Liver (tissue), 9 donors: Measurements from ENCODE around the gene CACNA1A. TPM values are rescaled to one million over a fixed set of nuclear protein-coding genes. Genes with fewer than 3 reads are reported as not detected.
A peak's percentile ranks its signal among the peaks of the same experiment; 100 is the strongest.

Source experiments
- DNase-seq: peaks from one replicate; pipeline ENCODE4 v3.0.0-alpha.2; 2017; ENCODE audit warnings: low spot score
- H3K27ac ChIP-seq, 2 donors: one replicate each; pipeline ENCODE4 v1.7.0; 2013; ENCODE audit warnings: inconsistent platforms in 2 of 2, low read length in 2 of 2, control low read depth in 1 of 2, low read depth in 1 of 2, mild to moderate bottlenecking in 1 of 2
- H3K27me3 ChIP-seq, 4 donors: one replicate each; pipeline versions ENCODE4 v1.6.1 to v1.7.0; 2013; ENCODE audit warnings: low read length in 3 of 4, inconsistent platforms in 1 of 4, mild to moderate bottlenecking in 1 of 4, moderate library complexity in 1 of 4; ENCODE audit not compliant: control insufficient read depth in 4 of 4, insufficient read depth in 4 of 4
- H3K36me3 ChIP-seq, 4 donors: one replicate each; pipeline versions ENCODE4 v1.6.1 to v1.7.0; 2013; ENCODE audit warnings: low read length in 3 of 4, mild to moderate bottlenecking in 3 of 4, low read depth in 1 of 4, moderate library complexity in 1 of 4; ENCODE audit not compliant: control insufficient read depth in 4 of 4, insufficient read depth in 3 of 4
- H3K4me1 ChIP-seq, 4 donors: one replicate each; pipeline versions ENCODE4 v1.6.1 to v1.7.0; 2013; ENCODE audit warnings: low read length in 3 of 4, mild to moderate bottlenecking in 3 of 4, moderate library complexity in 1 of 4; ENCODE audit not compliant: control insufficient read depth in 4 of 4, insufficient read depth in 4 of 4
- H3K4me3 ChIP-seq, 3 donors: one replicate each; pipeline versions ENCODE4 v1.6.1 to v1.7.0; 2013; ENCODE audit warnings: low read length in 3 of 3, control low read depth in 1 of 3, low read depth in 1 of 3, mild to moderate bottlenecking in 1 of 3
- H3K9ac ChIP-seq, 2 donors: one replicate each; pipeline ENCODE4 v1.7.0; 2013; ENCODE audit warnings: low read length in 2 of 2, mild to moderate bottlenecking in 2 of 2, moderate library complexity in 2 of 2, control low read depth in 1 of 2, low read depth in 1 of 2
- H3K9me3 ChIP-seq, 4 donors: one replicate each; pipeline versions ENCODE4 v1.6.1 to v1.7.0; 2013; ENCODE audit warnings: low read length in 3 of 4; ENCODE audit not compliant: control insufficient read depth in 4 of 4
- CTCF ChIP-seq: fragments of 150-350 bp; IDR thresholded peaks from 2 replicates; pipeline ENCODE4 v1.5.1; 2017; ENCODE audit warnings: improper control_type of control experiment, low read depth, low read length; ENCODE audit not compliant: missing input control
- JUND ChIP-seq, 2 donors: IDR thresholded peaks; 2 replicates each; pipeline ENCODE4 v1.6.1; 2016; ENCODE audit warnings: antibody characterized with exemption in 2 of 2
- NR2F2 ChIP-seq: IDR thresholded peaks from 2 replicates; pipeline ENCODE4 v1.6.1; 2016; ENCODE audit warnings: antibody characterized with exemption
- RAD21 ChIP-seq, 2 donors: IDR thresholded peaks; 2 replicates each; pipeline ENCODE4 v1.6.1; 2016; ENCODE audit warnings: antibody characterized with exemption in 2 of 2, mild to moderate bottlenecking in 2 of 2
- REST ChIP-seq: IDR thresholded peaks from 2 replicates; pipeline ENCODE4 v1.6.1; 2016; ENCODE audit warnings: antibody characterized with exemption, mild to moderate bottlenecking
- RXRA ChIP-seq, 2 donors: IDR thresholded peaks; 2 replicates each; pipeline ENCODE4 v1.6.1; 2017 to 2018; ENCODE audit warnings: antibody characterized with exemption in 2 of 2, mild to moderate bottlenecking in 1 of 2
- SP1 ChIP-seq: IDR thresholded peaks from 2 replicates; pipeline ENCODE4 v1.6.1; 2018; ENCODE audit warnings: antibody characterized with exemption, mild to moderate bottlenecking
- TAF1 ChIP-seq: conservative IDR thresholded peaks from 2 replicates; pipeline ENCODE4 v1.6.1; 2016; ENCODE audit warnings: antibody characterized with exemption, mild to moderate bottlenecking
- WGBS: extraction: QIAGEN DNeasy Blood & Tissue Kit; methylation state at CpG from one replicate; pipeline ENCODE4 v1.1.7; 2013; 5-methylcytosine and 5-hydroxymethylcytosine counted together
- polyA plus RNA-seq, 2 donors: library from polyadenylated mRNA; stranded (reverse) in 1 of 2; unstranded in 1 of 2; fragments of 200-250 nt in 1 of 2; fragments of >200 nt in 1 of 2; fragmentation: Nextera tagmentation in 1 of 2; extraction: Ambion mirVana in 1 of 2; gene quantifications; one replicate each; pipeline versions ENCODE4 v1.2.1 to v1.2.3, GENCODE V29; 2013 to 2015
- total RNA-seq, 2 donors: library from RNA; depleted of rRNA; stranded (reverse); fragments of >200 nt; gene quantifications; one replicate each; pipeline ENCODE4 v1.2.3, GENCODE V29; 2014
- TF ChIP-seq, protein P1 (sequence below): IDR thresholded peaks from 2 replicates; pipeline ENCODE4 v1.6.1; 2016; ENCODE audit warnings: antibody characterized with exemption
- donor health status: healthy.
- donor health status: healthy.
- donor health status: healthy.
- donor health status: healthy.
- donor health status: healthy.

The CACNA1A gene
- total and polyA plus RNA-seq, 4 donors, result 0.09 to 0.17 (median 0.17) TPM; not detected in 1

DNA sequence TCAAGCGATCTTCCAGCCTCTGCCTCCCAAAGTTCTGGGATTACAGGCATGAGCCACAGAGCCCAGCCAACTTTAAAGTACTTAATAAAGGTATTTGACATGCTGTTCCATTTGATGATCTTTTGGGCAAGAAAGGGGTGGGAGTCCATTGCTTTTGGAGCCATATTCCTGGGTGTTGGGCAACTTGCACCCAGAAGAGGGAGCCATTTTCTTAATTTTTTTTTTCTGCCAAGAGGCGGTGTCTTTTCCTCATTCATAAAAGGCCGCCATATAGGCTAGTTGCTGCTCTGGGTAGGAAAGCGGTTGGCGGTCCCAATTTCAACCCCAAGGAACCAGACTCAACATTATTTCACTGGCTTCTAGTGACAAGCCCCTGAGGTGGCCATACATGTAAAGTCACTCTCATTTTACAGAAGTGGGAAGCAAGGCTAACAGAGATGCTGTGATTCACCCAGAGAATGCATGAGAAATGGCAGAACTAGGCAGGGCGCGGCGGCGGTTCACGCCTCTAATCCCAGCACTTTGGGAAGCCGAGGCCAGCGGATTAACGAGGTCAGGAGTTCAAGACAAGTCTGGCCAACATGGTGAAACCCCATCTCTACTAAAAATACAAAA is 139.6 kb downstream of the CACNA1A start:
- H3K36me3 ChIP-seq, result no peaks in the 10 kb centered on the region
- no peak overlapping the region for H3K9ac ChIP-seq
- H3K27me3 ChIP-seq, result no peaks in the 10 kb centered on the region
- H3K4me1 ChIP-seq, result no peaks in the 10 kb centered on the region
- 80% methylated on average over 13 of the region's 13 CpGs for WGBS
- TF ChIP-seq NR2F2, result no peak
- peak; percentile 15 for TF ChIP-seq CTCF
- TF ChIP-seq RAD21 (IDR thresholded peaks at IDR 0.05), result peak in 1 of 2 donors; percentile 51
- no peaks in the 10 kb centered on the region for H3K9me3 ChIP-seq
- no peak overlapping the region for H3K4me3 ChIP-seq
- no peak for DNase-seq
- H3K27ac ChIP-seq, result no peak overlapping the region

DNA sequence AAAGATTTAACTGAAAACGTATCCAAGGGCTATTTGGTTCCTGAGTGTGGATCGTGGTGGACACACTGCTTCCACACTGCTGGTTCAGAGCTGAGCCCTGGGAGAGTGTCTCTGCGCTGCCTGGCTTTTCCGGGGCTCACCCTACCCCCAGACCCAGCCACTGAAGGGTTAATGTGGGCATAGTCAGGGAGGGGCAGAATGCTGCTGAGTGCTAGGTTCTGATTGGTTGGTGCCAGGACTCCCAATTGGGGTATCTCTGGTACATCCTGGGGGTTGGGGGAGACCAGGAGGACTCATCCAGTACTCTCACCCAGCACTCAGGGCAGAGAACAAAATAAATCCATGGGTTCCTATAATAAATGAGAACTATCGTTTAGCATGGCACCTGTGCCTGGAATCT is 142.3 kb downstream of the CACNA1A start:
- Histone ChIP-seq H3K27me3 (peaks cover 0 to 4% (median 0%) of the 10 kb centered on the region in 4 donors), H3K4me1 (no peaks in the 10 kb centered on the region)

More for the DNA sequence above, 142.3 kb downstream of the CACNA1A start:
- H3K36me3 ChIP-seq, result no peaks in the 10 kb centered on the region
- TF ChIP-seq SP1 (no peak), REST (no peak), CTCF (no peak), JUND (IDR thresholded peaks at IDR 0.05) (no peak), NR2F2 (no peak), TAF1 (no peak), RXRA (IDR thresholded peaks at IDR 0.05) (no peak)
- TF ChIP-seq, protein P1, sequence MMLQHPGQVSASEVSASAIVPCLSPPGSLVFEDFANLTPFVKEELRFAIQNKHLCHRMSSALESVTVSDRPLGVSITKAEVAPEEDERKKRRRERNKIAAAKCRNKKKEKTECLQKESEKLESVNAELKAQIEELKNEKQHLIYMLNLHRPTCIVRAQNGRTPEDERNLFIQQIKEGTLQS, result no peak
- no peak overlapping the region for H3K9ac ChIP-seq
- WGBS, result 51% methylated on average over 5 of the region's 5 CpGs
- no peak overlapping the region for H3K27ac ChIP-seq
- no peak for DNase-seq
- H3K4me3 ChIP-seq, result no peak overlapping the region
- peaks cover 0 to 11% (median 4%) of the 10 kb centered on the region in 4 donors for H3K9me3 ChIP-seq
